Liver (tissue), 9 donors: ENCODE results near the gene PDIA4. TPM values are rescaled to one million over a fixed set of nuclear protein-coding genes. Genes with fewer than 3 reads are reported as not detected.
"Not testable (repeated sequence)": the region's sequence is repeated elsewhere in the genome, so short reads cannot be mapped to it uniquely, and the experiment has no call there.

Experiments
- DNase-seq: peaks from one replicate; pipeline ENCODE4 v3.0.0-alpha.2; 2017; ENCODE audit warnings: low spot score
- H3K27ac ChIP-seq, 2 donors: one replicate each; pipeline ENCODE4 v1.7.0; 2013; ENCODE audit warnings: inconsistent platforms in 2 of 2, low read length in 2 of 2, control low read depth in 1 of 2, low read depth in 1 of 2, mild to moderate bottlenecking in 1 of 2
- H3K27me3 ChIP-seq, 4 donors: one replicate each; pipeline versions ENCODE4 v1.6.1 to v1.7.0; 2013; ENCODE audit warnings: low read length in 3 of 4, inconsistent platforms in 1 of 4, mild to moderate bottlenecking in 1 of 4, moderate library complexity in 1 of 4; ENCODE audit not compliant: control insufficient read depth in 4 of 4, insufficient read depth in 4 of 4
- H3K36me3 ChIP-seq, 4 donors: one replicate each; pipeline versions ENCODE4 v1.6.1 to v1.7.0; 2013; ENCODE audit warnings: low read length in 3 of 4, mild to moderate bottlenecking in 3 of 4, low read depth in 1 of 4, moderate library complexity in 1 of 4; ENCODE audit not compliant: control insufficient read depth in 4 of 4, insufficient read depth in 3 of 4
- H3K4me1 ChIP-seq, 4 donors: one replicate each; pipeline versions ENCODE4 v1.6.1 to v1.7.0; 2013; ENCODE audit warnings: low read length in 3 of 4, mild to moderate bottlenecking in 3 of 4, moderate library complexity in 1 of 4; ENCODE audit not compliant: control insufficient read depth in 4 of 4, insufficient read depth in 4 of 4
- H3K4me3 ChIP-seq, 3 donors: one replicate each; pipeline versions ENCODE4 v1.6.1 to v1.7.0; 2013; ENCODE audit warnings: low read length in 3 of 3, control low read depth in 1 of 3, low read depth in 1 of 3, mild to moderate bottlenecking in 1 of 3
- H3K9ac ChIP-seq, 2 donors: one replicate each; pipeline ENCODE4 v1.7.0; 2013; ENCODE audit warnings: low read length in 2 of 2, mild to moderate bottlenecking in 2 of 2, moderate library complexity in 2 of 2, control low read depth in 1 of 2, low read depth in 1 of 2
- H3K9me3 ChIP-seq, 4 donors: one replicate each; pipeline versions ENCODE4 v1.6.1 to v1.7.0; 2013; ENCODE audit warnings: low read length in 3 of 4; ENCODE audit not compliant: control insufficient read depth in 4 of 4
- CTCF ChIP-seq: fragments of 150-350 bp; IDR thresholded peaks from 2 replicates; pipeline ENCODE4 v1.5.1; 2017; ENCODE audit warnings: improper control_type of control experiment, low read depth, low read length; ENCODE audit not compliant: missing input control
- EGR1 ChIP-seq, 2 donors: IDR thresholded peaks; 2 replicates each; pipeline ENCODE4 v1.6.1; 2016 to 2018; ENCODE audit warnings: antibody characterized with exemption in 2 of 2, low read depth in 2 of 2
- FOXA1 ChIP-seq: IDR thresholded peaks from 2 replicates; pipeline ENCODE4 v1.6.1; 2016; ENCODE audit warnings: antibody characterized with exemption
- FOXA2 ChIP-seq: IDR thresholded peaks from 2 replicates; pipeline ENCODE4 v1.6.1; 2016; ENCODE audit warnings: antibody characterized with exemption
- GABPA ChIP-seq, 2 donors: IDR thresholded peaks in 1 of 2; conservative IDR thresholded peaks in 1 of 2; 2 replicates each; pipeline ENCODE4 v1.6.1; 2016; ENCODE audit warnings: antibody characterized with exemption in 2 of 2, mild to moderate bottlenecking in 1 of 2, moderate library complexity in 1 of 2
- NR2F2 ChIP-seq: IDR thresholded peaks from 2 replicates; pipeline ENCODE4 v1.6.1; 2016; ENCODE audit warnings: antibody characterized with exemption
- RAD21 ChIP-seq, 2 donors: IDR thresholded peaks; 2 replicates each; pipeline ENCODE4 v1.6.1; 2016; ENCODE audit warnings: antibody characterized with exemption in 2 of 2, mild to moderate bottlenecking in 2 of 2
- SP1 ChIP-seq: IDR thresholded peaks from 2 replicates; pipeline ENCODE4 v1.6.1; 2018; ENCODE audit warnings: antibody characterized with exemption, mild to moderate bottlenecking
- TAF1 ChIP-seq: conservative IDR thresholded peaks from 2 replicates; pipeline ENCODE4 v1.6.1; 2016; ENCODE audit warnings: antibody characterized with exemption, mild to moderate bottlenecking
- YY1 ChIP-seq: IDR thresholded peaks from 2 replicates; pipeline ENCODE4 v1.6.1; 2016; ENCODE audit warnings: antibody characterized with exemption, mild to moderate bottlenecking
- WGBS: extraction: QIAGEN DNeasy Blood & Tissue Kit; methylation state at CpG from one replicate; pipeline ENCODE4 v1.1.7; 2013; 5-methylcytosine and 5-hydroxymethylcytosine counted together
- polyA plus RNA-seq, 2 donors: library from polyadenylated mRNA; stranded (reverse) in 1 of 2; unstranded in 1 of 2; fragments of 200-250 nt in 1 of 2; fragments of >200 nt in 1 of 2; fragmentation: Nextera tagmentation in 1 of 2; extraction: Ambion mirVana in 1 of 2; gene quantifications; one replicate each; pipeline versions ENCODE4 v1.2.1 to v1.2.3, GENCODE V29; 2013 to 2015
- total RNA-seq, 2 donors: library from RNA; depleted of rRNA; stranded (reverse); fragments of >200 nt; gene quantifications; one replicate each; pipeline ENCODE4 v1.2.3, GENCODE V29; 2014
- TF ChIP-seq, protein P1 (sequence below): IDR thresholded peaks from 2 replicates; pipeline ENCODE4 v1.6.1; 2016; ENCODE audit warnings: antibody characterized with exemption, mild to moderate bottlenecking
- TF ChIP-seq, protein P2 (sequence below): IDR thresholded peaks from 2 replicates; pipeline ENCODE4 v1.6.1; 2016; ENCODE audit warnings: antibody characterized with exemption
- donor health status: healthy.
- donor health status: healthy.
- donor health status: healthy.
- donor health status: healthy.
- donor health status: healthy.

PDIA4 gene
- total and polyA plus RNA-seq, 4 donors = 133 to 502 (median 233) TPM

- TF ChIP-seq, protein P1, sequence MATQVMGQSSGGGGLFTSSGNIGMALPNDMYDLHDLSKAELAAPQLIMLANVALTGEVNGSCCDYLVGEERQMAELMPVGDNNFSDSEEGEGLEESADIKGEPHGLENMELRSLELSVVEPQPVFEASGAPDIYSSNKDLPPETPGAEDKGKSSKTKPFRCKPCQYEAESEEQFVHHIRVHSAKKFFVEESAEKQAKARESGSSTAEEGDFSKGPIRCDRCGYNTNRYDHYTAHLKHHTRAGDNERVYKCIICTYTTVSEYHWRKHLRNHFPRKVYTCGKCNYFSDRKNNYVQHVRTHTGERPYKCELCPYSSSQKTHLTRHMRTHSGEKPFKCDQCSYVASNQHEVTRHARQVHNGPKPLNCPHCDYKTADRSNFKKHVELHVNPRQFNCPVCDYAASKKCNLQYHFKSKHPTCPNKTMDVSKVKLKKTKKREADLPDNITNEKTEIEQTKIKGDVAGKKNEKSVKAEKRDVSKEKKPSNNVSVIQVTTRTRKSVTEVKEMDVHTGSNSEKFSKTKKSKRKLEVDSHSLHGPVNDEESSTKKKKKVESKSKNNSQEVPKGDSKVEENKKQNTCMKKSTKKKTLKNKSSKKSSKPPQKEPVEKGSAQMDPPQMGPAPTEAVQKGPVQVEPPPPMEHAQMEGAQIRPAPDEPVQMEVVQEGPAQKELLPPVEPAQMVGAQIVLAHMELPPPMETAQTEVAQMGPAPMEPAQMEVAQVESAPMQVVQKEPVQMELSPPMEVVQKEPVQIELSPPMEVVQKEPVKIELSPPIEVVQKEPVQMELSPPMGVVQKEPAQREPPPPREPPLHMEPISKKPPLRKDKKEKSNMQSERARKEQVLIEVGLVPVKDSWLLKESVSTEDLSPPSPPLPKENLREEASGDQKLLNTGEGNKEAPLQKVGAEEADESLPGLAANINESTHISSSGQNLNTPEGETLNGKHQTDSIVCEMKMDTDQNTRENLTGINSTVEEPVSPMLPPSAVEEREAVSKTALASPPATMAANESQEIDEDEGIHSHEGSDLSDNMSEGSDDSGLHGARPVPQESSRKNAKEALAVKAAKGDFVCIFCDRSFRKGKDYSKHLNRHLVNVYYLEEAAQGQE = no peak
- TF ChIP-seq SP1 (no peak), FOXA2 (no peak), YY1 (no peak), CTCF (no peak), TAF1 (no peak), EGR1 (IDR thresholded peaks at IDR 0.05; ENCODE audit: low read depth in 2 of 2) (no peak), FOXA1 (no peak), GABPA (IDR thresholded peaks at IDR 0.05 in 1 of 2, conservative IDR thresholded peaks at IDR 0.05 in 1 of 2) (no peak), NR2F2 (no peak), RAD21 (IDR thresholded peaks at IDR 0.05) (no peak)
- TF ChIP-seq, protein P2, sequence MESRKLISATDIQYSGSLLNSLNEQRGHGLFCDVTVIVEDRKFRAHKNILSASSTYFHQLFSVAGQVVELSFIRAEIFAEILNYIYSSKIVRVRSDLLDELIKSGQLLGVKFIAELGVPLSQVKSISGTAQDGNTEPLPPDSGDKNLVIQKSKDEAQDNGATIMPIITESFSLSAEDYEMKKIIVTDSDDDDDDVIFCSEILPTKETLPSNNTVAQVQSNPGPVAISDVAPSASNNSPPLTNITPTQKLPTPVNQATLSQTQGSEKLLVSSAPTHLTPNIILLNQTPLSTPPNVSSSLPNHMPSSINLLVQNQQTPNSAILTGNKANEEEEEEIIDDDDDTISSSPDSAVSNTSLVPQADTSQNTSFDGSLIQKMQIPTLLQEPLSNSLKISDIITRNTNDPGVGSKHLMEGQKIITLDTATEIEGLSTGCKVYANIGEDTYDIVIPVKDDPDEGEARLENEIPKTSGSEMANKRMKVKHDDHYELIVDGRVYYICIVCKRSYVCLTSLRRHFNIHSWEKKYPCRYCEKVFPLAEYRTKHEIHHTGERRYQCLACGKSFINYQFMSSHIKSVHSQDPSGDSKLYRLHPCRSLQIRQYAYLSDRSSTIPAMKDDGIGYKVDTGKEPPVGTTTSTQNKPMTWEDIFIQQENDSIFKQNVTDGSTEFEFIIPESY = no peak
- H3K9me3 ChIP-seq = no peaks in the 10 kb centered on the region
- DNase-seq = no peak
- WGBS = 84% methylated on average over 5 of the region's 5 CpGs
- H3K4me3 ChIP-seq = no peak overlapping the region
- no peak overlapping the region for H3K9ac ChIP-seq
- H3K27ac ChIP-seq = no peak overlapping the region
- H3K36me3 ChIP-seq = peaks cover 37 to 80% (median 64%) of the 10 kb centered on the region in 4 donors
- no peaks in the 10 kb centered on the region for H3K27me3 ChIP-seq
- no peaks in the 10 kb centered on the region for H3K4me1 ChIP-seq
Observed at GRCh38 chr7:149013876-149014275, 14.4 kb downstream of the PDIA4 start.

- H3K36me3 ChIP-seq = peaks cover 36 to 84% (median 66%) of the 10 kb centered on the region in 4 donors
- not testable (repeated sequence) for H3K4me3 ChIP-seq, H3K9me3 ChIP-seq, H3K27ac ChIP-seq, H3K9ac ChIP-seq, H3K27me3 ChIP-seq, H3K4me1 ChIP-seq, DNase-seq
- WGBS = 89% methylated on average over 12 of the region's 12 CpGs
Observed at GRCh38 chr7:149012730-149013129, 15.6 kb downstream of the PDIA4 start.
